WI38 (cell line): Measurements from ENCODE around the gene PYCR2.

ENCODE experiments used
- H3K4me3 ChIP-seq: 2 replicates; pipeline ENCODE4 v1.5.1; 2011; ENCODE audit warnings: low read depth, mild to moderate bottlenecking, control low read depth, low read length
- CTCF ChIP-seq: IDR thresholded peaks from 2 replicates; pipeline ENCODE4 v1.5.1; 2012; ENCODE audit warnings: low read depth, mild to moderate bottlenecking, control low read depth, low read length

Gene PYCR2

GRCh38 chr1:225875044-225875815, 48.8 kb downstream of the PYCR2 start:
- H3K4me3 ChIP-seq: no peak overlapping the region
- TF ChIP-seq CTCF: no peak

- H3K4me3 ChIP-seq: no peak overlapping the region
- no peak for TF ChIP-seq CTCF
These were observed 49.6 kb downstream of the PYCR2 start for GRCh38 chr1:225874431-225874830.

- TF ChIP-seq CTCF: no peak
- no peak overlapping the region for H3K4me3 ChIP-seq
These were observed 50.7 kb downstream of the PYCR2 start for GRCh38 chr1:225873281-225873850.

GRCh38 chr1:225872075-225872430, 52.0 kb downstream of the PYCR2 start:
- no peak overlapping the region for H3K4me3 ChIP-seq
- no peak for TF ChIP-seq CTCF

GRCh38 chr1:225871359-225872074, 52.5 kb downstream of the PYCR2 start:
- no peak overlapping the region for H3K4me3 ChIP-seq
- no peak for TF ChIP-seq CTCF

GRCh38 chr1:225870911-225871310, 53.1 kb downstream of the PYCR2 start:
- TF ChIP-seq CTCF: no peak
- H3K4me3 ChIP-seq: no peak overlapping the region
